OCI-LY1 (cell line): ENCODE measurements around the gene BTN3A1.
"Not testable (repeated sequence)": the region's sequence is repeated elsewhere in the genome, so short reads cannot be mapped to it uniquely, and the experiment has no call there.

Experiments used
- H2AFZ ChIP-seq: fragments of 200-600 bp; sonication (generic), shearing (Covaris generic); 2 replicates; pipeline ENCODE4 v1.6.0; 2014; ENCODE audit warnings: antibody characterized with exemption, mild to moderate bottlenecking, low read length
- H3F3A ChIP-seq: fragments of 200-600 bp; sonication (generic), shearing (Covaris generic); 2 replicates; pipeline ENCODE4 v1.6.0; 2014; ENCODE audit warnings: mild to moderate bottlenecking, antibody characterized with exemption, low read length, moderate library complexity; ENCODE audit not compliant: insufficient read depth
- H3K27ac ChIP-seq: fragments of 200-600 bp; sonication (generic); 2 replicates; pipeline ENCODE4 v1.5.1; 2014; ENCODE audit warnings: low read length, mixed run types, mild to moderate bottlenecking, low read depth; ENCODE audit not compliant: poor library complexity, severe bottlenecking
- H3K27me3 ChIP-seq: fragments of 200-600 bp; sonication (generic); 2 replicates; pipeline ENCODE4 v1.6.0; 2014; ENCODE audit warnings: antibody characterized with exemption, mild to moderate bottlenecking, low read length, moderate library complexity; ENCODE audit not compliant: insufficient read depth
- H3K36me3 ChIP-seq: fragments of 200-600 bp; sonication (generic); 2 replicates; pipeline ENCODE4 v1.6.1; 2014; ENCODE audit warnings: mild to moderate bottlenecking, antibody characterized with exemption, low read length, moderate library complexity, mixed read lengths; ENCODE audit not compliant: insufficient read depth
- H3K4me1 ChIP-seq: fragments of 200-600 bp; sonication (generic); 2 replicates; pipeline ENCODE4 v1.5.1; 2014; ENCODE audit warnings: mild to moderate bottlenecking, low read length, moderate library complexity; ENCODE audit not compliant: insufficient read depth, severe bottlenecking
- H3K4me2 ChIP-seq: fragments of 200-600 bp; sonication (generic), shearing (Covaris generic); 2 replicates; pipeline ENCODE4 v1.6.1; 2014; ENCODE audit warnings: low read length
- H3K4me3 ChIP-seq: fragments of 200-600 bp; sonication (generic); 2 replicates; pipeline ENCODE4 v1.5.1; 2014; ENCODE audit warnings: low read length, low read depth, mild to moderate bottlenecking, mixed read lengths; ENCODE audit not compliant: poor library complexity, severe bottlenecking
- H3K79me2 ChIP-seq: fragments of 200-600 bp; shearing (Covaris generic); 2 replicates; pipeline ENCODE4 v1.6.1; 2016; ENCODE audit warnings: mixed run types, low read length, mixed read lengths; ENCODE audit not compliant: insufficient read depth
- H3K9ac ChIP-seq: fragments of 200-600 bp; sonication (generic), shearing (Covaris generic); 2 replicates; pipeline ENCODE4 v1.6.1; 2014; ENCODE audit warnings: mild to moderate bottlenecking, low read length, mixed read lengths
- H3K9me2 ChIP-seq: fragments of 200-600 bp; sonication (generic), shearing (Covaris generic); 2 replicates; pipeline ENCODE4 v1.6.1; 2014; ENCODE audit warnings: low read depth, mild to moderate bottlenecking, low read length, mixed read lengths
- H3K9me3 ChIP-seq: fragments of 200-600 bp; shearing (Covaris generic); 2 replicates; pipeline ENCODE4 v1.6.1; 2014; ENCODE audit warnings: low read length, mixed read lengths
- H4K20me1 ChIP-seq: fragments of 200-600 bp; sonication (generic), shearing (Covaris generic); 2 replicates; pipeline ENCODE4 v1.6.0; 2016; ENCODE audit warnings: mild to moderate bottlenecking, low read length; ENCODE audit not compliant: insufficient read depth
- EZH2 ChIP-seq: fragments of 200-600 bp; sonication (generic), shearing (Covaris generic); IDR thresholded peaks from 2 replicates; pipeline ENCODE4 v1.8.0; 2017; ENCODE audit warnings: borderline replicate concordance, mixed run types, mild to moderate bottlenecking, antibody characterized with exemption, low read length, moderate library complexity, mixed read lengths
- TF ChIP-seq, protein P1 (sequence below): fragments of 200-600 bp; sonication (generic), shearing (Covaris generic); IDR thresholded peaks from 2 replicates; pipeline ENCODE4 v1.5.1; 2017; ENCODE audit warnings: mild to moderate bottlenecking, antibody characterized with exemption, low read length, moderate library complexity, mixed read lengths

Gene BTN3A1

DNA sequence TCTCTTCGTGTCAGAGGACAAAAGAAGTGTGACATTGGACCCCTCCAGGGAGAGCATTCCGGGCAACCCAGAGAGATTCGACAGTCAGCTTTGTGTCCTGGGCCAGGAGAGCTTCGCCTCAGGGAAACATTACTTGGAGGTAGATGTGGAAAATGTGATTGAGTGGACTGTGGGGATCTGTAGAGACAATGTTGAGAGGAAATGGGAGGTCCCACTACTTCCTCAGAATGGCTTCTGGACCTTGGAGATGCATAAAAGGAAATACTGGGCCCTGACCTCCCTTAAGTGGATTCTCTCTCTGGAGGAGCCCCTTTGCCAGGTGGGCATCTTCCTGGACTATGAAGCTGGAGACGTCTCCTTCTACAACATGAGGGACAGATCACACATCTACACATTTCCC is 28.7 kb downstream of the BTN3A1 start:
- H3K4me2 ChIP-seq = no peak overlapping the region
- no peaks in the 10 kb centered on the region for H3K9me2 ChIP-seq
- H3K9ac ChIP-seq = no peak overlapping the region
- TF ChIP-seq, protein P1, sequence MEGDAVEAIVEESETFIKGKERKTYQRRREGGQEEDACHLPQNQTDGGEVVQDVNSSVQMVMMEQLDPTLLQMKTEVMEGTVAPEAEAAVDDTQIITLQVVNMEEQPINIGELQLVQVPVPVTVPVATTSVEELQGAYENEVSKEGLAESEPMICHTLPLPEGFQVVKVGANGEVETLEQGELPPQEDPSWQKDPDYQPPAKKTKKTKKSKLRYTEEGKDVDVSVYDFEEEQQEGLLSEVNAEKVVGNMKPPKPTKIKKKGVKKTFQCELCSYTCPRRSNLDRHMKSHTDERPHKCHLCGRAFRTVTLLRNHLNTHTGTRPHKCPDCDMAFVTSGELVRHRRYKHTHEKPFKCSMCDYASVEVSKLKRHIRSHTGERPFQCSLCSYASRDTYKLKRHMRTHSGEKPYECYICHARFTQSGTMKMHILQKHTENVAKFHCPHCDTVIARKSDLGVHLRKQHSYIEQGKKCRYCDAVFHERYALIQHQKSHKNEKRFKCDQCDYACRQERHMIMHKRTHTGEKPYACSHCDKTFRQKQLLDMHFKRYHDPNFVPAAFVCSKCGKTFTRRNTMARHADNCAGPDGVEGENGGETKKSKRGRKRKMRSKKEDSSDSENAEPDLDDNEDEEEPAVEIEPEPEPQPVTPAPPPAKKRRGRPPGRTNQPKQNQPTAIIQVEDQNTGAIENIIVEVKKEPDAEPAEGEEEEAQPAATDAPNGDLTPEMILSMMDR = no peak
- no peak for TF ChIP-seq EZH2
- H3K9me3 ChIP-seq = no peaks in the 10 kb centered on the region
- H3F3A ChIP-seq = no peaks in the 10 kb centered on the region
- no peaks in the 10 kb centered on the region for H3K79me2 ChIP-seq
- H3K4me1 ChIP-seq = no peaks in the 10 kb centered on the region
- no peak overlapping the region for H2AFZ ChIP-seq
- H4K20me1 ChIP-seq = no peaks in the 10 kb centered on the region
- H3K36me3 ChIP-seq = no peaks in the 10 kb centered on the region; the same call in 1 of the 2 replicates
- no peak overlapping the region for H3K4me3 ChIP-seq
- peaks cover 2% of the 10 kb centered on the region; the same call in 1 of the 2 replicates for H3K27me3 ChIP-seq
- H3K27ac ChIP-seq = no peak overlapping the region

DNA sequence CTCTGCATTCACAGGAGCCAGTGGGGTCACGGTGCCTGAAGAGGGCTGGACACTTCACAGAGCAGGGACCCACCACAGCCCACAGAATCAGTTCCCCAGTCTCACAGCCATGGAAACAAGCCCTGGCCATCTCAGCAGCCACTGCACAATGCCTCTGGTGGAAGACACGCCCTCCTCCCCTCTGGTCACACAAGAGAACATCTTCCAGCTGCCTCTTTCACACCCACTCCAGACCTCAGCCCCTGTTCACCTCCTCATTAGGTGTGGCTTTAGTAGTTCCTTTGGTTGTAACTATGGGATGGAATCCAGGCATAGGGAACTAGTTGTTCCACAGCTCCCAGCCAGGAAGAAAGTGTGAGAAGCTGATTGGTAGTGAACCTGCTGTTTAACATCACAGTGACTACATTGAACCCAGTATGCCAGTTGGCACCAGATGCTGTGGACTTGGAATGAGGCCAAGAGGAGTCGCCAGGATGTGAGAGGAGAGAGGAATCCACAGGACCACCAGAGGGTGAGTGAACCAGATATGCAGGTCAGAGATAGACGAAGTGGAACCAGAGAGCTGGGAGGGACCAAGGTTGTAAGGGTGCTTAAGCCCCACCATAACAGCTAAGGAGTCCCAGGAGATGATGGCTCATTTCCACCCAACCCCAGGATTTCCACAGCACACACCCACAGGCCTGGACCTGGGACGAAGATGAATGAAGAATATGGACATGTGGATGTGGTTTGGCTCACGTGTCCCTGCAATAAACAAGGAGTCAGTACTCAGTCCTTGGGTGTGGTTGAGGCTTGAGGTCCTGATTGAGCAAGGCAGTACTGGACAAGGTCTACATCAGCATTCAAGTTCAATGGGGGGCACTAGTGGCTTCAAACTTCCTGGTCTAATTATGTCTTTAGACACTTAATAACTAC is 29.4 kb downstream of the BTN3A1 start:
- H2AFZ ChIP-seq = no peak overlapping the region
- no peaks in the 10 kb centered on the region for H3K79me2 ChIP-seq
- no peaks in the 10 kb centered on the region for H3K4me1 ChIP-seq
- no peaks in the 10 kb centered on the region for H3K9me2 ChIP-seq
- no peak overlapping the region for H3K27ac ChIP-seq
- H4K20me1 ChIP-seq = no peaks in the 10 kb centered on the region
- no peak overlapping the region for H3K4me2 ChIP-seq
- H3K27me3 ChIP-seq = peaks cover 2% of the 10 kb centered on the region; the same call in 1 of the 2 replicates
- no peaks in the 10 kb centered on the region; the same call in 1 of the 2 replicates for H3K36me3 ChIP-seq
- no peaks in the 10 kb centered on the region for H3F3A ChIP-seq
- H3K9me3 ChIP-seq = no peaks in the 10 kb centered on the region
- no peak overlapping the region for H3K4me3 ChIP-seq
- no peak for TF ChIP-seq EZH2
- H3K9ac ChIP-seq = no peak overlapping the region

DNA sequence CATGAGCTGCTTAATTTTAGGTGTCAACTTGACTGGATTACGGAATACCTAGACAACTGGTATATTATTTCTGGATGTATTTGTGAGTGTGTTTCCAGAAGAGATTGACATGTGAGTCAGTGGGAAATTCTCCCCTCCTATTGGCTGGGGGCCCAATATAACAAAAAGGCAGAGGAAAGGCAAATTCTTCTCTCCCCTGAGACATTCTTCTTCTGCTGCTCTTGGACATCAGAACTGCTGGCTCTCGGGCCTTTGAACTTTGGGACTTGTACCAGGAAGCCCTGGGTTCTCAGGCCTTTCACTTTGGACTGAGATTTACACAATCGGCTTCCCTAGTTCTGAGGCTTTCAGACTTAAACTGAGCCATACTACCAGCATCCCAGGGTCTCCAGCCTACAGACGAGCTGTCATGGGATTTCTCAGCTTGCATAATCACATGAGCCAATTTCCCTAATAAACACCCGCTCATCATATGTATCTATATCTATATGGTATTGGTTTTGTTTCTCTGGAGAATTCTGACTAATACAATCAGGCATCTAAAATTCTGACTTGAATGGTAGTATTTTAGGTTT is 30.6 kb downstream of the BTN3A1 start:
- Histone ChIP-seq H3K27ac (no peak overlapping the region), H3K4me3 (no peak overlapping the region), H3K36me3 (no peaks in the 10 kb centered on the region; the same call in 1 of the 2 replicates), H3K27me3 (peaks cover 2% of the 10 kb centered on the region; the same call in 1 of the 2 replicates), H3K9me2 (no peaks in the 10 kb centered on the region), H3K4me2 (no peak overlapping the region), H2AFZ (no peak overlapping the region), H3K4me1 (no peaks in the 10 kb centered on the region), H4K20me1 (no peaks in the 10 kb centered on the region), H3K9me3 (no peaks in the 10 kb centered on the region), H3F3A (no peaks in the 10 kb centered on the region), H3K79me2 (no peaks in the 10 kb centered on the region), H3K9ac (no peak overlapping the region)
- TF ChIP-seq, protein P1 = no peak
- TF ChIP-seq EZH2 = no peak

DNA sequence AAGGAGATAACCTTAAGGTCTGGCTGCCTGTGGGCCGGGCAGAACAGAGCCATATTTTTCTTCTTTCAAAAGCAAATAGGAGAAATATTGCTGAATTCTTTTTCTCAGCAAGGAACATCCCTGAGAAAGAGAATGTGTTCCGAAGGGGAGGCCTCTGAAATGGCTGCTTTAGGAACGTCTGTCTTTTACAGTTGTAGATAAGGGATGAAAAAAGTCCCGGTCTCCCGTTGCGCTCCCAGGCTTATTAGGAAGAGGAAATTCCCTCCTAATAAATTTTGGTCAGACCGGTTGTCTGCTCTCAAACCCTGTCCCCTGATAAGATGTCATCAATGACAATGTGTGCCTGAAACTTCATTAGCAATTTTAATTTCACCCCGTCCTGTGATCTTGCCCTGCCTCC is 31.6 kb downstream of the BTN3A1 start:
- H3K27ac ChIP-seq, H3F3A ChIP-seq, H3K9ac ChIP-seq, H4K20me1 ChIP-seq, H3K4me3 ChIP-seq, H3K9me2 ChIP-seq, H3K27me3 ChIP-seq, H3K4me1 ChIP-seq, H3K79me2 ChIP-seq, H2AFZ ChIP-seq, H3K4me2 ChIP-seq, H3K36me3 ChIP-seq, H3K9me3 ChIP-seq: not testable (repeated sequence)
